GM13977 (cell line): ENCODE data around the gene PKD2.

ENCODE experiments used
- DNase-seq: peaks from one replicate; pipeline ENCODE4 v3.0.0; 2012; ENCODE audit warnings: low spot score
- CTCF ChIP-seq: IDR thresholded peaks from 2 replicates; pipeline ENCODE4 v1.5.1; 2012; ENCODE audit warnings: mild to moderate bottlenecking, control low read depth; ENCODE audit not compliant: insufficient read depth; ENCODE audit errors: extremely low read depth, missing control alignments
- in situ Hi-C: fragments of 300-500 bp; cut with MboI; formaldehyde crosslinking; loops from one replicate; pipeline ENCODE4 v1.12.0; 2022; ENCODE audit warnings: low sequenced_read_pairs, low pct_unique_long_range_greater_than_20kb, mixed read lengths, inconsistent platforms; ENCODE audit not compliant: unreplicated experiment

Gene PKD2

GRCh38 chr4:88002786-88003185, 4.6 kb upstream of the PKD2 start:
- TF ChIP-seq CTCF = no peak
- DNase-seq = no peak

GRCh38 chr4:88003261-88003660, 4.2 kb upstream of the PKD2 start:
- in situ Hi-C loops = no loop called here
- TF ChIP-seq CTCF = no peak
- no peak for DNase-seq

More at GRCh38 chr4:88002786-88003185, 4.6 kb upstream of the PKD2 start:
- in situ Hi-C loops = no loop called here

GRCh38 chr4:88005076-88005475, 2.4 kb upstream of the PKD2 start:
- DNase-seq = no peak
- in situ Hi-C loops = no loop called here
- TF ChIP-seq CTCF = no peak

GRCh38 chr4:88005946-88006345, 1.5 kb upstream of the PKD2 start:
- in situ Hi-C loops = no loop called here
- no peak for TF ChIP-seq CTCF
- no peak for DNase-seq

GRCh38 chr4:88006956-88007303, 505 bp upstream of the PKD2 start:
- no peak for TF ChIP-seq CTCF
- no peak for DNase-seq
- in situ Hi-C loops = no loop called here

GRCh38 chr4:88008122-88008742, 797 bp downstream of the PKD2 start:
- peak; percentile 63 for DNase-seq
- in situ Hi-C loops = no loop called here
- no peak for TF ChIP-seq CTCF
